Medulla oblongata (tissue), 1 donor: ENCODE results near the gene MRPL37.

Source experiments
- DNase-seq: peaks from one replicate; pipeline ENCODE4 v3.0.0-alpha.2; 2015; ENCODE audit errors: extremely low spot score

MRPL37 gene

GRCh38 chr1:54240741-54241335 is 40.9 kb downstream of the MRPL37 start:
- DNase-seq = no peak

- DNase-seq = no peak
These were observed 41.4 kb downstream of the MRPL37 start for GRCh38 chr1:54241364-54241763.

- DNase-seq = no peak
These were observed 43.1 kb downstream of the MRPL37 start for GRCh38 chr1:54243022-54243421.

- DNase-seq = no peak
These were observed 44.7 kb downstream of the MRPL37 start for GRCh38 chr1:54244655-54245054.

- no peak for DNase-seq
These were observed 45.5 kb downstream of the MRPL37 start for GRCh38 chr1:54245501-54245900.

GRCh38 chr1:54246116-54246721 is 46.3 kb downstream of the MRPL37 start:
- DNase-seq = no peak

GRCh38 chr1:54247863-54248515 is 48.0 kb downstream of the MRPL37 start:
- no peak for DNase-seq

GRCh38 chr1:54248966-54249365 is 49.0 kb downstream of the MRPL37 start:
- DNase-seq = no peak

- DNase-seq = no peak
These were observed 50.0 kb downstream of the MRPL37 start for GRCh38 chr1:54249819-54250435.

- no peak for DNase-seq
These were observed 50.7 kb downstream of the MRPL37 start for GRCh38 chr1:54250670-54251069.

GRCh38 chr1:54252371-54252936 is 52.5 kb downstream of the MRPL37 start:
- DNase-seq = no peak

- no peak for DNase-seq
These were observed 53.5 kb downstream of the MRPL37 start for GRCh38 chr1:54253480-54253879.

GRCh38 chr1:54254055-54254454 is 54.1 kb downstream of the MRPL37 start:
- no peak for DNase-seq

GRCh38 chr1:54255026-54255702 is 55.2 kb downstream of the MRPL37 start:
- no peak for DNase-seq

GRCh38 chr1:54256522-54257345 is 56.8 kb downstream of the MRPL37 start:
- DNase-seq = no peak

- no peak for DNase-seq
These were observed 57.3 kb downstream of the MRPL37 start for GRCh38 chr1:54257346-54257620.

- no peak for DNase-seq
These were observed 57.9 kb downstream of the MRPL37 start for GRCh38 chr1:54257876-54258275.

GRCh38 chr1:54259546-54260140 is 59.7 kb downstream of the MRPL37 start:
- no peak for DNase-seq

- no peak for DNase-seq
These were observed 60.8 kb downstream of the MRPL37 start for GRCh38 chr1:54260810-54261209.

GRCh38 chr1:54262244-54262643 is 62.3 kb downstream of the MRPL37 start:
- DNase-seq = no peak
